ENCODE measurements around the gene BCO1.

The BCO1 gene

GRCh38 chr16:81214745-81215166 lies 23.7 kb upstream of the BCO1 start:
- intact Hi-C loops (cut with DNase I; ENCODE audit: low total_unique reads) = no loop called here
- TF ChIP-seq, protein P1, sequence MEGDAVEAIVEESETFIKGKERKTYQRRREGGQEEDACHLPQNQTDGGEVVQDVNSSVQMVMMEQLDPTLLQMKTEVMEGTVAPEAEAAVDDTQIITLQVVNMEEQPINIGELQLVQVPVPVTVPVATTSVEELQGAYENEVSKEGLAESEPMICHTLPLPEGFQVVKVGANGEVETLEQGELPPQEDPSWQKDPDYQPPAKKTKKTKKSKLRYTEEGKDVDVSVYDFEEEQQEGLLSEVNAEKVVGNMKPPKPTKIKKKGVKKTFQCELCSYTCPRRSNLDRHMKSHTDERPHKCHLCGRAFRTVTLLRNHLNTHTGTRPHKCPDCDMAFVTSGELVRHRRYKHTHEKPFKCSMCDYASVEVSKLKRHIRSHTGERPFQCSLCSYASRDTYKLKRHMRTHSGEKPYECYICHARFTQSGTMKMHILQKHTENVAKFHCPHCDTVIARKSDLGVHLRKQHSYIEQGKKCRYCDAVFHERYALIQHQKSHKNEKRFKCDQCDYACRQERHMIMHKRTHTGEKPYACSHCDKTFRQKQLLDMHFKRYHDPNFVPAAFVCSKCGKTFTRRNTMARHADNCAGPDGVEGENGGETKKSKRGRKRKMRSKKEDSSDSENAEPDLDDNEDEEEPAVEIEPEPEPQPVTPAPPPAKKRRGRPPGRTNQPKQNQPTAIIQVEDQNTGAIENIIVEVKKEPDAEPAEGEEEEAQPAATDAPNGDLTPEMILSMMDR (IDR thresholded peaks at IDR 0.05) = no peak
- no peak overlapping the region for H3K27ac ChIP-seq
- no peaks in the 10 kb centered on the region for H3K36me3 ChIP-seq
- H3K4me1 ChIP-seq = no peaks in the 10 kb centered on the region
- H3K4me3 ChIP-seq = no peak overlapping the region
- H3K27me3 ChIP-seq = peaks cover 0 to 18% of the 10 kb centered on the region in 2 donors
- H3K9me3 ChIP-seq = no peaks in the 10 kb centered on the region
- DNase-seq = no peak

DNA sequence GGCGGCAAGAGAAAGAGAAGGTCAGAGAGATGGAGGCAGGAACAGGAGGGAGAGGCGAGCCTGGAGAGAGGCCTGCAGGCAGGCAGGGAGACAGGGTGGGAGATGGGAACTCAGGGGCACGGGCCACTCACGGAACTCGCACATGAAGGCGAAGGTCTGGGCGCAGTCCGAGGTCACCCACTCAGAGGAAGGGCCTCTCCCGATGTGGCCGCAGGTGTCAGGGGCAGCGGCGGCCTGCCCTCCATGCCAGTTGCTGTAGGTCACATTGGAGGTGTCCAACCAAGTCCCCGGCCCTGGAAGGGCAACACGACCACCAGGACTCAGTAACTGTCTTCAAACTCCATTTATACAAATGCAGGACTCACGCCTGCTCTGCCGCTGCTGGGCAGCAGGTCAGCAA lies 22.4 kb upstream of the BCO1 start:
- Histone ChIP-seq H3K27me3 (peaks cover 0 to 13% of the 10 kb centered on the region in 2 donors), H3K4me1 (no peaks in the 10 kb centered on the region), H3K27ac (no peak overlapping the region), H3K9me3 (no peaks in the 10 kb centered on the region), H3K36me3 (no peaks in the 10 kb centered on the region), H3K4me3 (no peak overlapping the region)
- TF ChIP-seq, protein P1 (IDR thresholded peaks at IDR 0.05) = no peak
- no peak for DNase-seq
- intact Hi-C loops (cut with DNase I; ENCODE audit: low total_unique reads) = no loop called here

DNA sequence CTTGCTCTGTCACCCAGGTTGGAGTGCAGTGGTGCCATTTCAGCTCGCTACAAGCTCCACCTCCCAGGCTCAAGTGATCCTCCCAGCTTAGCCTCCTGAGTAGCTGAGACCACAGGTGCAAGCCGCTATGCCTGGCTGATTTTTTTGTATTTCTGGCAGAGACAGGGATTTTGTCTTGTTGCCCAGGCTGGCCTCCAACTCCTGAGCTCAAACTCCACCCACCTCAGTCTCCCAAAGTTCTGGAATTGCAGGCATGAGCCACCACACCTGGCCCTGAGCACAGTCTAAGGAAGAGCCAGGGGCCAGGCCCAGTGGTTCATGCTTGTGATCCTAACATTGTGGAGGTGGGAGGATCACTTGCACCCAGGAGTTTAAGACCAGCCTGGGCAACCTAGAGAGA lies 21.8 kb upstream of the BCO1 start:
- Histone ChIP-seq H3K4me1 (no peaks in the 10 kb centered on the region), H3K27ac (no peak overlapping the region), H3K36me3 (no peaks in the 10 kb centered on the region), H3K4me3 (no peak overlapping the region), H3K27me3 (peaks cover 0 to 10% of the 10 kb centered on the region in 2 donors), H3K9me3 (no peaks in the 10 kb centered on the region)
- intact Hi-C loops (cut with DNase I; ENCODE audit: low total_unique reads) = no loop called here
- no peak for DNase-seq
- TF ChIP-seq, protein P1 (IDR thresholded peaks at IDR 0.05) = no peak

DNA sequence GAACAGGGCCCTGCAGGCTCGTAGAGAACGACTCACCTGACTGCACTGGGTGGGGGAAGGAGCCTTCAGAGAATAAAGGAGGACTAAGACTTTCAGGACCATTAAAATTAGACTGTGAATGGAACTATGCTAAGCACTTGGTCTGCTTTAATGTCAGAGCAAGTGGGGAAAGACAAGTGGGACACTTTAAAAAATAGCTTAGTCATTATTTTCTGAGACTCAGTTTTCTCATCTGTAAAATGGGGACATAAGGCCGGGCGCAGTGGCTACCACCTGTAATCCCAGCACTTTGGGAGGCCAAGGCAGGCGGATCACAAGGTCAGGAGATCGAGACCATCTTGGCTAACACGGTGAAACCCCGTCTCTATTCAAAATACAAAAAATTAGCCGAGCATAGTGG lies 19.3 kb upstream of the BCO1 start:
- Histone ChIP-seq H3K27ac (no peak overlapping the region), H3K36me3 (no peaks in the 10 kb centered on the region), H3K4me3 (no peak overlapping the region), H3K4me1 (no peaks in the 10 kb centered on the region), H3K27me3 (peaks cover 0 to 7% of the 10 kb centered on the region in 2 donors), H3K9me3 (no peaks in the 10 kb centered on the region)
- TF ChIP-seq, protein P1 (IDR thresholded peaks at IDR 0.05) = no peak
- no peak for DNase-seq
- intact Hi-C loops (cut with DNase I; ENCODE audit: low total_unique reads) = no loop called here

DNA sequence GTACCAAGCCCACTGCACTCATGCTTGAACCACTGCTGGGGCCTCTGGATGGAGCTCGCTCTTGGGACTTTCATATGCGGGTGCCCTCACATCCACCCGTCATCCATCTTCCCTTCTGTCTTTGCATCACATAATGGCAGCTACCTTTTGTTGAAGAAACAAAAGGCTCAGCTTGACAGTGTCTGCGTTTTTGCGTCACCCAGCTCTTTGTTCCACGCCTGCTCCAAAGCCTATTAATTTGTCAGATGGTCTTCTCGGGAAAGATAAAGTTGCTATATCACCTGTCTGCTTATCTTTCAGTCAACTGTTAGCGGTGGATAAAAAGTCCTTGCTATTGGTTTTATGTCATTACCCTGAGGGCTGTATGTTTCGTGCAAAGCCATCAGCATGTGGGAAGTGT lies 18.1 kb upstream of the BCO1 start:
- intact Hi-C loops (cut with DNase I; ENCODE audit: low total_unique reads) = no loop called here
- no peak overlapping the region for H3K4me3 ChIP-seq
- H3K4me1 ChIP-seq = no peaks in the 10 kb centered on the region
- no peak for DNase-seq
- no peaks in the 10 kb centered on the region for H3K9me3 ChIP-seq
- H3K27ac ChIP-seq = no peak overlapping the region
- TF ChIP-seq, protein P1 (IDR thresholded peaks at IDR 0.05) = no peak
- H3K36me3 ChIP-seq = no peaks in the 10 kb centered on the region
- no peaks in the 10 kb centered on the region for H3K27me3 ChIP-seq

DNA sequence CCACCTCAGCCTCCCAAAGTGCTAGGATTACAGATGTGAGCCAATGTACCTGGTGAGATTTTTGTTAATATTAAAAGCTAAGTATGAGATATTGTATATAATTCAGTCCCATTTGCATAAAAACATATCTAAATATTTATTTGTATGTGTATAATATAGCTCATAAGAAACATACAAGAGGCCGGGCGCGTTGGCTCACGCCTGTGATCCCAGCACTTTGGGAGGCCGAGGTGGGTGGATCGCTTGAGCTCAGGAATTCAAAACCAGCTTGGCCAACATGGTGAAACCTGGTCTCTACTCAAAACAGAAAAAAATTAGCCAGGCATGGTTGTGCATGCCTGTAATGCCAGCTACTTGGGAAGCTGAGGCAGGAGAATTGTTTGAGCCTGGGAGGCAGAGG lies 16.8 kb upstream of the BCO1 start:
- Histone ChIP-seq H3K4me1 (no peaks in the 10 kb centered on the region), H3K4me3 (no peak overlapping the region), H3K27ac (no peak overlapping the region), H3K9me3 (no peaks in the 10 kb centered on the region), H3K27me3 (peaks cover 0 to 5% of the 10 kb centered on the region in 2 donors), H3K36me3 (no peaks in the 10 kb centered on the region)
- TF ChIP-seq, protein P1 (IDR thresholded peaks at IDR 0.05) = no peak
- no peak for DNase-seq
- intact Hi-C loops (cut with DNase I; ENCODE audit: low total_unique reads) = no loop called here
